ENCODE measurements around the gene PDK2. TPM values are rescaled to one million over a fixed set of nuclear protein-coding genes. Genes with fewer than 3 reads are reported as not detected.
A peak's percentile ranks its signal among the peaks of the same experiment; 100 is the strongest.

Gene PDK2
- total RNA-seq, 1 experiment from 2014 or later, result 13.7 TPM

DNA sequence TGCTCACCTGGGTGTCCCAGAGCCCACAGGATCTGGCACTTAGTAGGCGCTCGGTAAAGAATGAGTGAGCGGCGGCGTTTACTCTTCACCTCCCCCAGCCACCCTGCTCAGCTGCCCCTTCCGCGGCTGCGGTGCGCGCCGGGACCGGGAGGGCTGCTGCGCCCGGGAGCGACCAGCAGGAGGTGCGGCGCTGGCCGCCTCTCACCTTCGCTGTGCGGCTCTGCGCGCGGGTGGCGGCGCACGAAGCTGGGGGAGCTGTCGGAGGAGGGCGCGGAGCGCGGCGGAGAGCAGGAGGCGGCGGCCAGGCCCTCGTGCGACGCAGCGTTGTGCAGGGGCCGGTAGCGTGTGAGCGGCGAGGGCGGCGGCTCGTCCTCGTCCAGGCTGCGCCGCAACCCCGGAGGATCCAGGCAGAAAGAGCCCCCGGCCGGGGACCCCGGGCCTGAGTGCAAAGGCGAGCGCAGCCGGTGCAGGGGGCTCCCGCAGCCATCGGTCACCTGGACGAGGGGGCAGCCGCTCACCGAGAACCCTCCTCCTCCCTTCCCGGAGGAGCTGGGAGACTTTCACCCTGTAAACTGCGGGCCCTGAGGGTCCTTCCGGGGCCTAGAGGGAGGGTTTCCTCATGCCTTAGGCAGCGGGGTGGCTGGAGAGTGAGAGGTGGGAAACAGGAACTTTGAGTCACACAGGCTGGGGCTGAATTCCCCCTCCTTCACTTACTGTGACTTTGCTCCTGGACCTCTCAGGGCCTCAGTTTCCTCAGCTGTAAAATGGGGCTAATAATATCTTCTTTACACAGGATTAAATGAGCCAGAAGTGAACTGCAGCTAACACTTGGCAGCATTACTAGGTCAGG is 22.3 kb downstream of the PDK2 start:
- DNase-seq (ENCODE audit: low spot score), result no peak

DNA sequence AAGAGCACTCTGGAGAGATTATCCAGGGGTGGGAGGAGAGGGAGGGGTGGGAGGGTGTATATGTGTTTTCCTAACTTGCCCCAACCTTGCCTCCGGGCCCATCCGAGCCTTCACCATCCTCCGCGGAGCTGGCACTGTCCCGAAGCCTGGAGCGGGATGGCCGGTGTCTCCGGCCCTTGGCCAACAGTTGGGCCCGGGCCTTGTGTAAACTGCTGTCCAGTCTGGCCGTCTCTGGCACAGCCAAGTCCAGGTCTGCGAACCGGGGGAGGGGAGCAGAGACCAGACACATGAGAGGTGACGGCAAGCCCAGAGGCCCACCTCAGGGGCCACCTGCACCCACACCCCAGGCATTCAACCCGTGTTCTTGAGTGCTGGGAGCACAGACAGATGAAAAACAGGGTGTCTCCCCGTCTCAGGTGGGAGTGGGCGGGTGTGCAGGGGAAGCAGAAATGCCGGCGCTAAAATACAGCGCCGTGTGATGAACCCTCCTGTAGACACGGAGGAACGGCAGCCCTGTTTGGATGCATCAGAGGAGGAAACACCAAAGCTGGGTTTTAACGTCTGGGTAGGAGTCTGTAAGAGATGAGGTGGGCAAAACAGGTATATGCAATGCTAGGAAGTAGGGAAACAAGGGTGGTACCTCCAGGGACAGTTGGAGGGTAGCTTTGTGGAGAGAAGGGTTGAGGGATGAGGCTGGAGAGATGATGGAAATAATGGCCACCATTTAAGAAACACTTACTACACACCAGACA is 23.1 kb downstream of the PDK2 start:
- DNase-seq (ENCODE audit: low spot score), result no peak

DNA sequence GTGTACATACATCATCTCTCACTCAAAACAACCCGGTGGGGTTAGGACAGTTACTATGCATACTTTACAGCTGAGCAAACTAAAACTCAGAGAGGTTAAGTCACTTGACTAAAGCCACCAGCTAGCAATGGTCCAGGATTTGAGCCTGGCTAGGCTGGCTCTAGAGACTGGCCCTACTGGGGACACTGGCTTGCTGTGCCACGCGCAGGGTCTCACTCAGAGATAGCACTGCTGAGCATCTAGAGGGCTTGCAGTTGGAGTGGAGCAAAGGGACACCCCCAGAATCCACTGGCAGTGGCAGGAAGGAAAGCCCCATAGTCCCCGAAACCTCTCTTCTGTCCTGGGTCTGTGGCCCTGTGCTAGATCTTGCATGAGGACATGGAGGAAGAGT is 23.7 kb downstream of the PDK2 start:
- no peak for DNase-seq (ENCODE audit: low spot score)

DNA sequence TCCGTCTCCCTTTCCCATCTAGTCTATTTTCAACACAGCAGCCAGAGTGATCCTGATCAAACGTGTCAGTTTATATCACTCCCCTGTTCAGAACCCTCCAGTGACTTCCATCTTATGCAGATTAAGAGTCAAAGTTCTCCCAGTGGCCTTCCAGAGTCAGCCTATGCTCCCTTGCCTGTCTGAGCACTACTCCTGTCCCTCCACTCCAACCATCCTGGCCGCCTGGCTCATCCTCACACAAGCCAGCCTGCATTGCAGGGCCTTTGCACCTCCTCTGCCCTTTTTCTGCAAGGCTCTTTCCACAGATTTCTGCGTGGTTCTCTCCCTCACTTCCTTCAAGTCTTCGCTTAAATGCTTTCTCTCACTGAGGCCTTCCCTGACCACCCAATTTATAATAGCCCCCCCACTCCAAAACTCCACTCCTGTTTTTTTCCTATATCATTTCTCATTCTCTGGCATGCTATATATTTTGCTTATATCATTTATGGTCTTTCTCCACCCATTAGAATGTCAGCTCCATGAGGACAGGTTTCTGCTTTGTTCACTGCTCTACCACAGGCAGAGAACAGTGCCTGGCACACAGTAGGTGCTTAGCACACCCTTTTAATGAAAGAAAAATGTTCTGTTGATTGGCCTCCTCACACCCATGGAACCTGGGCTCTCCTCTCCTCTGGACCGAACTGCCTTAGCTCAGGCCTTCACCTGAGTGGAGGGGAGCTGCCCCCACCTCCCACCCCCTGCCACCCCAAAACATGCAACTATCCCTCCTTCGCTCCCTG is 25.5 kb downstream of the PDK2 start:
- no peak for DNase-seq (ENCODE audit: low spot score)

DNA sequence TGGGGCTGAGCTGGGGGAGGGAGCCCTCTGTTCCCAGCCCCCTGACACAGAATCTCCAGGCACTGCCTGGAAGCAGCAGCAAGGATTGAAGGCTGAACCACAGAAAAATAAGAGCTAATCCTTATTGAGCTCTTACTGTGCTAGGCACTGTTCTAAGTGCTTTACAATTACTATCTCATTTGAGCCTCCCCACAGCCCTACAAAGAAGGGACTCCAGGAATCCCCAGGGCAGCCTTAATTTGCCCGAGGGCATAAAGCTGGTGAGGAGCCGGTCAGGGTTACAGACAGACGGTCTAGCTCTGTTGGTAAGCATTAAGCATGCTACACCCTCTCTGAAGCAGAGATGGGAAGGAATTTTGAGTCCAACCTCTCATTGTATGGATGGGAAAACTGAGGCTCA is 27.8 kb downstream of the PDK2 start:
- DNase-seq (ENCODE audit: low spot score), result no peak

DNA sequence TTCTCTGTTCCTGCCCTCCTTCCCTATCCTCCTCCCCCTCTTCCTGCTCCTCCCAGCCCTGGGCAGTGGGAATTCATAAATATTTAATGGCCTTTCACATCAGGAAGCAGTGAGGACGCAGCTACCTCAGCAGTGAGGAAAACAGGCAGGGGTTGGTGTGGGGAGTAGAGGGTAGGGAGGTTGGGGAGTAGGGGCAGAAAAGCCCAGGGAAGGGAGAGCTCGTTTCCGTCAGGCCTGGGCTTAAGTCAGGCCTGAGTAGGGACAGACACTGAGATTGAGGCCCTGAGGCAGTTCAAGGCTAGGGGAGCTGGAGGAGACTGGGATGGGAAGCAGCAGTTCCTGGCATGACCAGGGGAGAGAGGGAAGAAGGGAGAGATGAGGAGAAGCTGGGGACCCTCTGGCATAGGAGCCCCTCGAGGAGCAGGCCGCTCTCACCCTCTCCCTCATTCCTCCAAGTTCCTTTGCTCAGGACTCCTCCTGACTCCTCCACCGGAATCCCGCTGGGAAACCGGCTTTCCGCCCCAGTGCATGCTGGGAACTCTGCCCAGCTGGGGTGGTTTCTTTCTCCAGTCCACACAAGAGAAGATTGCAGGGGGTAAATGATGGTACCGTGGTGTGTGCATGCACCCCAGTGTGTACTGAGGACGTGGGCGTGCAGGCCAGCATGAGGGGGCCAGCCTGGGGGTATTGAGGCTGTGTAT is 28.6 kb downstream of the PDK2 start:
- no peak for DNase-seq (ENCODE audit: low spot score)

DNA sequence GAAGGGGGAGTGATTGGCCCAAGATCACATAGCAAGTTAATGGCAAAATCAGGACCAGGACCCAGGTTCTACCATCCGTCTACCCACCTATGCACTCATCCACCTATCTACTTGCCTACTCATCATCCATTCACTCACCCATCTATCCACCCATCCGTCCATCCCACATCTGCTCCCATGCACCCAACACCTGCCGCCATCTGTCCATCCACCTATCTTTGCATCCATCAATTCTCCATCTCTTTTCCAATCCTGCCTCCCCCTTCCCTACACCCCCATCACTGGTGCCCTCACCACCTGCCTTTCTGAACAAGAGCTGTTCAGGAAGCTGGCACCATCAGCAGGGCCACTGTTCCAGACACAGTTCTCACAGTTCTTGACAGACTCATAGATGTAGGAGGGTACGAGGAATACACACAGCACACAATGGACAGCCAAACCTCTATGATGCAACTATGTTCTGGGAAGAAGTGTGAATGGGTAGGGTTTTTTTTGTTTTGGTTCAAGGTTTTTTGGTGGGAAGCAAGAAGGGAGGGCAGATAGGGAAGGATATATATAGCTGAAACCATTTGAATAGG is 30.4 kb downstream of the PDK2 start:
- DNase-seq (ENCODE audit: low spot score), result no peak

DNA sequence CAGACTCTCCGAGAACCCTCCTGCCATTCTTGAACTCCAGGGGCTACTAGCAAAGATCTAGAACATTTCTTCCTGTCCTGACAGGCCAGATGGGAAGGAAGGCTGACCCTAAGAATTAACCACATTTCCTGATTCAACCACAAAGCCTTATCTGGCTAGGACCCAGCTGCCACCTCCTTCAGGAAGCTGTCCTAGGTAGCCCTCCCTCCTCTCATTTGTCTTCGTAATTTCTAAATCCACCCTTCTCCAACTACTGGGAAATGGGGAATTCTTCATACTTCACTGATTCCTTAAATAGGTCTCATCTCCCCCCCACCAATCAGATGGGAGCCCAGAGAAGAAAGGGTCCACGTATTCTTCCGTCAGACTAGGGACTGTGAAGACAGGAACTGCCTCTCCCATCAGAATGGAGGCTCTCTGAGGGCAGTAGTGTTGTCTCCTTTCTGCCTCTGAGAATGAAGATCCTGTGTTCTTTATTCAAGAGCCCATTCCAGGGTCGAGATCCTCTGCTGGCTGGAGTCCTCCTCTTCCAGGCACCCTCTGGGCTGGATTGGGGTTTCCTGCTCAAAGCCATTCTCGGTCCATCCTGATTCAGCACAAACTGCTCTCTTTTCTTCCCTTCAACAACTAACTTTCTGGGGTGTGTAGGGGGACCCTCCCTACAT is 32.7 kb downstream of the PDK2 start:
- peak; percentile 88 for DNase-seq (ENCODE audit: low spot score)

DNA sequence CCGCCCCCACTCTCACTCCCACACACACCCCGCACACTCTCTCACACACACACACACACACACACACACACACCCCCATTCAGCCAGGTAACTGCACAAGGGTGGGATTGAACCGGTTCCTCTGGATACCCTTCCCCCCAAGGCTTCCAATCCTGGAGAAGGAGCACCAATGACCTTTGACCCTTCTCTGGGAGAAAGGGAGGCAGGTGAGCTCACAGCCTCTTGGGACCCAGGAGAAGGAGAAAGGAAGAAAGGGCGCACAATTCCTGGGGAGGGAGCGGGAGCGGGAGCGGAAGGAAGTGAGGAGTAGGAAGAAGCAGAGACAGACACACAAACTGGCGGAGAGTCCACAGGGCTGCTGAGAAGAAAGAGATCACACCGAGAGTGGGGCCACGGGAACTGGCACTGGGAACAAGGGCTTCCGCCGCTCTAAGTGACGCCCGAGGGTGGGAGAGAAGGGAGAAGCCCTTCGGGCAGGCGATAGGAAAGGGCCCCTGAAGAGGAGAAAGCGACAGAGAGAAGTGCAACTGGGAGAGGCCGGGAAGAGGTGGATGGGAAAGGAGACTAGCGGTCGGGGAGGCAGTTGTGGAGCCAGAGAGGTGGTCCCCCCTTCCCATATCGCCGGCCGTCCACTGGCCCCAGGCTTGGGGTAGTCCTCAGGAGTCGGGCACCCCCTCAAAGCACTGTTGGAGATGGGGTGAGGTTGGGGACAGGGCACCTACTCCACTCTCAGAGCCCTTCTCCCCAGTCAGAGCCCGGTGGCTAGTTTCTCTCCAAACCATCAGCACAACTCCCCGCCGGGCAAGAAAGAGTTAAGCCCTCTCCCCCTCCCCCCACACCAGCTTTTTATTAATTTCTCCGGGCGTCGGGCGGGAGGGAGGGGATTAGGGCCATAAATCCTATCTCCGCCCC is 33.5 kb downstream of the PDK2 start:
- DNase-seq (ENCODE audit: low spot score), result no peak

DNA sequence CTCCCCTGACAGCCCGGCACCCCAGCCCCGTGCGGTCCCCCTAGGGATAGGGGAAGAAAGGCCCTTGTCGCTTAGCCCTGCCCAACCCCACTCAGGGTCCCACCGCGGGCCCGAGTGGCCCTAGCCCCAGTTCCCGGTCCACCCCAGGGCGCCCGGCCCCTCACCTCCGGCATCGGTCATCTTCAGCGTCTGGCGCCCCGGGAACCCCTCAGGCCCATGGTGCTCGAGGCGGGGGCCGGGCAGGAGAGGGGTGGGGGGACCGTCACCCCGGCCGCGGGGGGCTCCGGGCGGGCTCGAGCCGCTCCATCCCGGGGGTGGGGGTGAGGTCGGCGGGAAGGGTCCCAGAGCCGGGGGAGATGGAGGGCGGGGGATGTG is 34.2 kb downstream of the PDK2 start:
- DNase-seq (ENCODE audit: low spot score), result no peak

DNA sequence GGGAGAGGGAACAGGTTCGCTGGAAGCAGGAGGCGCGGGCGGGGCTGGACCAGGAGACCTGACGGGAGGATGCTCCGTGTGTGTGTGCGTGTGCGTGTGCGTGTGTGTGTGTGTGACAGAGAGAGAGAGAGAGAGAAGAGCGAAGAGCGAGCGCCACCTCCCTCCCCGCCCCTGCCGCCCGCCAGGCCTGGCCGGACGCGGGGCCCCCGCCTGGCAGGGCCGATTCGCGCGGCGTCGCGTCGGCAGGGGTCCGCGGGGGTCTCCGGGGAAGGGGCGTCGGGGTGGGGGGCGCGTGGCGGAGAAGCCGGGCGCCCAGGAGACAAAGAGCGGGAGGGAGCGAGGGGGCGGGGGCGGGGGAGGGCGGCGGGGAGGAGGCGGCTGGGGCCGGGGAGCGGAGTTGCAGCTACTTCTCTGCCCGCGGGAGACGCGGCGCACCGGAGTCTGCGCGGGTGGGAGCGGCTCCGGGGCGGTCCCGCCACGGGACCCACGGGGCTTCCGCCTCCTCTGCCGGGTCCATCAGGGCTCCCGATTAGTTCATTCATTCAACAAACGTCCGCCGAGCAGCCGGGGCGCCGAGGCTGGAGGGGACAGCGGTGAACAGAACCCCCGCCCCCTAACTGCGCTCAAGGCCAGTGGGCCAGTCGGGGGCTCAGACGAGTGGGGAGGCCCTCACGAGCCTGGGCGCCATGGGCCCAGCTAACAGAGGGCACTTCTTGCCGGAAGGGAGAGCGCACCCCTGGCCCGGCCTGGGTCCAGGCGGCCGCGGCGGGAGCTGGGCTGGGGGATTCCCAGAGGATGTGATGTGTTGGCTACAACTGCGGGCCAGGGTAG is 34.8 kb downstream of the PDK2 start, which contains the start of gene SAMD14:
Gene SAMD14 (minus strand): TSS at position 433 of the 831 bp plus-strand sequence. CDS start 5,201 bp downstream, outside the sequence.
- DNase-seq (ENCODE audit: low spot score), result peak; percentile 29

DNA sequence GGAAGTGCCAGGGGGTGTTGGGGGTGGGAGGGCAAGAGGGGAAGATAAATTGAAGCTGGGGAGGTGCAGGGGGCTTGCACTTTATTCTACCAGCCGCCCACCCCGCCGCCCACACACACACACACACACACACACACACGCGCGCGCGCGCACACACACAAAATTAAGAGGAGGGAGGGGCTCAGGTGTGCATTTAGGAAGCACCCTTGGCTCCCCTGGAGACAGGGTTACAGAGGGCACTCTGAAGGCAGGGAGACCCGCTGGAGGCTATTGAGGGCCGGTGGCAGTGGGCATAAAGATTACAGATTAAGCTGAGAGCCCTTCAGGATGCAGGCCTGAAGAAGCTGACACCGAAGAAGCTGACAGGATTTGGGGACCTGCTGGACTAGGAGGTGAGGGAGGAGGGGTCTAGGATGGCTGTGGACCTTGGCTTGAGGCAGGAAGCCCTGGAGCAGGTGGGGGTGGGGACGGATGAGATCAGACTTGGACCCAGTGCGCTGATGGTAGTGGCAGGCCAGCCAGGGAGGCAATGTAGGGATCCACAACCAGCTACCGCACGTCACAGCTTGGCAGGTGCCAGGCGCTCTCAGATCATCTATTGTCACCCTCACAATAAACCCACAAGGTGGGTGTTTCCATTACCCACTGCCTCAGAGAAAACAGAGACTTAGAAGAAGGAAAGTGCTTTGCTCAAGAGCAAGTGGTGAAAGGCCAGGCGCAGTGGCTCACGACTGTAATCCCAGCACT is 35.6 kb downstream of the PDK2 start:
- DNase-seq (ENCODE audit: low spot score), result no peak

DNA sequence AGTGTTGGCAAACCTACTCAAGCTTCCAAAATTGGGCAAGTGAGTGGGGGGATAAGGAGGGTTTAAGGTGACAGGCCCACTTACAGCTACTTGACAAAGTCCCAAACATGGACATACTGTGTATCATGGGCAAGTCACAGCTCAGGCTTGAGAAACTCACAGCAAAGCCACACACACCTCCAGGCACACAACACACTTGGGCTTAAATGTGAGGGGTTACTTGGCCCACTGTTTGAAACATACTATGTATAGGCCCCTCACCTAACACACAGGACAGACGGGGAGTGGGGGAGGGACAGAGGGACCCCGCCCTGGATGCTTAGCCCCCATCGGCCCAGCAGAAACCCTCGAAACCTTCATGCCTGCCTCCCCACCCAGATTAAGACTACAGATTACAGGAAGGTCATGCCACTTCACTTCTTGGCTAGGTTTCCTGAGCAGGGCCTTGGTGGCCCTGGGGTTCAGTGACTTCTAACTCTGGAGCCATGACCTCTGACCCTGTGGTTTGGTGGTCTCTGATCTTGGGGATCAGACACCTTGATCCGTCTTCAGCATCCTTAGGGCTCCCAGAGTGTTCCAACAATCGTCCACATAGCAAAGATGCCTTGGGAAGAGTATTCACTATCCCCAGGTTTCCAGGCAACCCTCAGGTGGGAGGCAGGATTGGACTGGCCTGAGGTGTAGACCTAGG is 37.1 kb downstream of the PDK2 start:
- DNase-seq (ENCODE audit: low spot score), result no peak

DNA sequence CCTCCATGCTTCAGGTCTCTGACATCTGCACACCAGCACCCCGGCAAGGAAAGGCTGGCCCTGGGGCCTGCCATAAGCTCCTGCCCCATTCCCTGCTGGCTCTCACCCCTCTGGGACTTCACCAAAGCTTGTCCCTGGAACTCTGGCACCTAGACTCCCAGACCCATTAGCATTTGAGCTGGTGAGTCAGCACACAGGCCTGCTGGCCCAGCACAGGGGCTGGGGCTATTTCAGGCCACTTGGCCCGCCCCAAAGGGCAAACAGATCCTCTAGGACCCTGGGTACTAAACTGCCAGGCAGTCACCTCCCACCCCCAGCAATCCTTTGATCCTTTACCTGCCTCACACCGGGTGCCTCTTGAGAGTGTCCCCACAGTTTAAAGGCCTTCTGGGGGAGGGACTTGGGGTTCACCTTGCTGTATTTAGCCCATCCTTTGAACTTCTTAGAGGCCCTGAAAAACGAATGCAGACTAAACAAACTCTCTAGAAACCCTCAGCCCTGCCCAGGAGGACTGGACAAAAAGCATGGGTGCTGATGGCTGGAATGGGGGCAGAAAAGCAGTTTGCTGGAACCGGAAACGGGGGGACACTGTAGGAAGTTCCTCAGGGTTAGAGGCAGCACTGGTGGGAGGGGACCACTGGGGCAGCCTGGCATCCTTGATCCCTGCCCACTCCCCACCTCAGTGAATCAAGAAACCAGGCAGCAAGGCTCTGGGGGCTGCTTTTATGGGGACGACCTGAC is 38.0 kb downstream of the PDK2 start:
- peak; percentile 57 for DNase-seq (ENCODE audit: low spot score)

DNA sequence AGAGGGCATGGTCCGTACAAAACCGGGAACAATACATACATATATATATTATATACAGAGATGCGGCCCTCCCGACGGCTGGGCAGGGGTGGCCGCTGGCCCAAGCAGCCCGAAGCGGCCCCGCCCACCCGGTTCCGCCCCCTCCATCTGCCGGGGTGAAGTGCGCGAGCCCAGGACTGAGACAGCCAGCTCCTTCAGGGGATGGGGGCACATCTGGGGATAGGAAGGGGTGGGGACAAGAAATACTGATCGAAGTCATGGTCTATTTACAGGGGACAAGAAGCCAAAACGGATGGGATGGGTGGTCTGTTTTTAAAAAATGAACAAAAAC is 38.6 kb downstream of the PDK2 start:
- no peak for DNase-seq (ENCODE audit: low spot score)

DNA sequence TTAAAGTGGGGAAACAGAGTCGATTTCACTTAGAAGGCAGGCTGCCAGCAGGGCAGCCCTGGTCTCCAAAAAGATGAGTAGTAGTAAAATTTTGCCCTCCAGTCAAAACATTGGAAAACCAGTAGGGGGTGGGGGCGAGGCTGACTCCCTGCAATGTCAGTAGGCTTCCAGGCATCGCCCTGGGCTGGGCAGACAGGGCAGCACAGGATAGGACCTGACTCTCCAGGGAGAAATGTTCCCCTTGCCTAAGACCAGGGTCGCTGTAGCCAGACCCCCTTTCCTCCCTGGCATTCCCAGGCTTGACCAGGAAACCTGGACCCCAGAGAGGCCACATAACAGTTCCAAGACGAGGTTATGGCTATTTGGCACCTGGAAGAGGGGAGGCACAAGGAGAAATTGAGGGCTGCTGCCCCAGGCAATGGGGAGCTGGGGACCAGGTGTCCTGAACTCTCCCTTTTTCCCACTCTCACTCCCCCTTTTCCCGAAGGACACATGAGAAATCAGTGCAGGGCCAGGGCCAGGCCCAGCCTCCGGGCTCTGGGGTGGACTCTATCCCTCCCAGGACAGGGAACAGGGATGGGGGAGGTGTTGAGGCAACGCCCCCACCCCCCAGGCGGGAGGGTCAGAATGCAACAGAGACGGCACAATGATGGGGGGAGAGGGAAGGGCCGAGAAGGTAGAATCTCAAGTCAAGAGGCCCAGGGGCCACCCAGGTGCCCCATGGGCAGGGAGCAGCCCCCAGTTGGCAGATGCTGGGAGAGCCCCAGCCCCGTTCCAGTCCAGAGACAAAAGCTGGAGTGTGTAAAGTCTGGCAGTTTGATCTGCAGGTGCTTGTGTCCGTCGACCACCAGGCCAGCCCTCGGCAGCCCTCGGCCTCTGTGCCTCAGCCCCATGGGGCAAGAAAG is 39.3 kb downstream of the PDK2 start:
- DNase-seq (ENCODE audit: low spot score), result peak; percentile 28

Measured in A172 (cell line).